Measurements from ENCODE around the gene SLC26A8. TPM values are rescaled to one million over a fixed set of nuclear protein-coding genes. Genes with fewer than 3 reads are reported as not detected.

The SLC26A8 gene
- total and polyA plus RNA-seq, 8 donors, result 0.12 to 0.58 (median 0.15) TPM; not detected in 4

DNA sequence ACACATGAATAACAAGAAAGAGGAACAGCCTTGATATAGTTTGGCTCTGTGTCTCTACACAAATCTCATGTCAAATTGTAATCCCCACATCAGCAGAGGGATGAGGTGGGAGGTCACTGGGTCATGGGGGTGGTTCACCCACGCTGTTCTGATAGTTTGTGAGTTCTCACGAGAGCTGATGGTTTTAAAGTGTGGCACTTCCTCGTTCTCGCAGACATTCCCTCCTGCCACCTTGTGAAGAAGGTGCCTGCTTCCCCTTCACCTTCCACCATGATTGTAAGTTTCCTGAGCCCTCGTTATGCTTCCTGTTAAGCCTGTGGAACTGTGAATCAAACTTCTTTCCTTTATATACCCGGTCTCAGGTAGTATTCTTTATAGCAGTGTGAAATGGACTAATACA is 116.7 kb downstream of the SLC26A8 start:
- no peaks in the 10 kb centered on the region for H3K4me1 ChIP-seq
- intact Hi-C loops (cut with DNase I; ENCODE audit: low total_unique reads), result no loop called here
- no peaks in the 10 kb centered on the region for H3K27me3 ChIP-seq
- H3K27ac ChIP-seq, result no peak overlapping the region
- peaks cover 0 to 15% (median 12%) of the 10 kb centered on the region in 4 donors for H3K9me3 ChIP-seq
- 84 to 92% (median 88%) methylated on average over 6 of the region's 6 CpGs for WGBS, 5 donors
- peaks cover 4 to 61% (median 56%) of the 10 kb centered on the region in 4 donors for H3K36me3 ChIP-seq
- no peak for DNase-seq
- TF ChIP-seq EP300 (IDR thresholded peaks at IDR 0.05) (no peak), POLR2AphosphoS5 (IDR thresholded peaks at IDR 0.05) (no peak), POLR2A (IDR thresholded peaks at IDR 0.05) (no peak)
- TF ChIP-seq, protein P1, sequence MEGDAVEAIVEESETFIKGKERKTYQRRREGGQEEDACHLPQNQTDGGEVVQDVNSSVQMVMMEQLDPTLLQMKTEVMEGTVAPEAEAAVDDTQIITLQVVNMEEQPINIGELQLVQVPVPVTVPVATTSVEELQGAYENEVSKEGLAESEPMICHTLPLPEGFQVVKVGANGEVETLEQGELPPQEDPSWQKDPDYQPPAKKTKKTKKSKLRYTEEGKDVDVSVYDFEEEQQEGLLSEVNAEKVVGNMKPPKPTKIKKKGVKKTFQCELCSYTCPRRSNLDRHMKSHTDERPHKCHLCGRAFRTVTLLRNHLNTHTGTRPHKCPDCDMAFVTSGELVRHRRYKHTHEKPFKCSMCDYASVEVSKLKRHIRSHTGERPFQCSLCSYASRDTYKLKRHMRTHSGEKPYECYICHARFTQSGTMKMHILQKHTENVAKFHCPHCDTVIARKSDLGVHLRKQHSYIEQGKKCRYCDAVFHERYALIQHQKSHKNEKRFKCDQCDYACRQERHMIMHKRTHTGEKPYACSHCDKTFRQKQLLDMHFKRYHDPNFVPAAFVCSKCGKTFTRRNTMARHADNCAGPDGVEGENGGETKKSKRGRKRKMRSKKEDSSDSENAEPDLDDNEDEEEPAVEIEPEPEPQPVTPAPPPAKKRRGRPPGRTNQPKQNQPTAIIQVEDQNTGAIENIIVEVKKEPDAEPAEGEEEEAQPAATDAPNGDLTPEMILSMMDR (IDR thresholded peaks at IDR 0.05), result no peak
- H3K4me3 ChIP-seq, result no peak overlapping the region

DNA sequence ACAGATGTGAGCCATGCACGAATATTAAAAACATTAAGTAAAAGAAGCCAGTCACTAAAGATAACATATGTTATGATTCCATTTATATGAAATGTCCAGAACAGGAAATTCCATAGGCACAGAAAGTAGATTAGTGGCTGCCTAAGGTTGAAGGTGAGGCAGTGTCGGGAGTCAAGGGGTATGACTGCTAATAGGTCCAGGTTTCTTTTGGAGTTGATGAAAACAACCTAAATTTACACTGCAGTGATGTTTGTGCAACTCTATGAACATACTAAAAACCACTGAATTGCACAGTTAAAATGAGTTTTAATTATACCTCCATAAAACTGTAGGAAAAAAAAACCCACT is 118.0 kb downstream of the SLC26A8 start:
- WGBS, 5 donors, result 82 to 89% (median 84%) methylated on average over 2 of the region's 2 CpGs
- H3K36me3 ChIP-seq, result peaks cover 3 to 50% (median 43%) of the 10 kb centered on the region in 4 donors
- no peak overlapping the region for H3K27ac ChIP-seq
- H3K4me1 ChIP-seq, result no peaks in the 10 kb centered on the region
- peaks cover 0 to 15% (median 12%) of the 10 kb centered on the region in 4 donors for H3K9me3 ChIP-seq
- TF ChIP-seq POLR2A (IDR thresholded peaks at IDR 0.05), result no peak
- no peak for TF ChIP-seq POLR2AphosphoS5 (IDR thresholded peaks at IDR 0.05)
- no peak for TF ChIP-seq EP300 (IDR thresholded peaks at IDR 0.05)
- TF ChIP-seq, protein P1 (IDR thresholded peaks at IDR 0.05), result no peak
- no peak for DNase-seq
- H3K27me3 ChIP-seq, result no peaks in the 10 kb centered on the region
- no peak overlapping the region for H3K4me3 ChIP-seq
- intact Hi-C loops (cut with DNase I; ENCODE audit: low total_unique reads), result no loop called here

DNA sequence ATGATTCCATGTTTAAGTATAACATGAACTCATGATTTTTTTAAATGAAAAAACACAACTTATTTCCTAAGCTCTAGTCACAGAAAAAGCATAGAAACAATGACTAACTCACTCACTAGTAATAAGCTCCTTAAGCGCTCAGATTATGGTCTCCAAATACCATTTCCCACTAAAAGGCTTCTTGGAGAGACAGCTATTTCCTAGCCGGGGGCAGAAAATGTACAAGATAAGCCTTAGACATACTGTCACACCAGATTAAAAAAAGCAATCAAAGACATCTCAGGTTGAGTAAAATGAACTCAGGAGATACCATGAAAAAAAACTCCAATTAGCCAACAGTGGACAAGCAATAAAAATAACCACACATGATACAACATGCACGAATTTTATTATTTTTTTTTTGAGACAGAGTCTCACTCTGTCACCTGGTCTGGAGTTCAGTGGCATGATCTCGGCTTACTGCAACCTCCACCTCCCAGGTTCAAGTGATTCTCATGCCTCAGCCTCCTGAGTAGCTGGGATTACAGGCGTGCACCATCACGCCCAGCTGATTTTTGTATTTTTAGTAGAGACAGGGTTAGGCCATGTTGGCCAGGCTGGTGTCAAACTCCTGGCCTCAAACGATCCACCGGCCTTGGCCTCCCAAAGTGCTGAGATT is 118.5 kb downstream of the SLC26A8 start:
- Histone ChIP-seq H3K27ac (no peak overlapping the region), H3K4me1 (no peaks in the 10 kb centered on the region), H3K4me3 (no peak overlapping the region), H3K36me3 (peaks cover 0 to 45% (median 38%) of the 10 kb centered on the region in 4 donors), H3K27me3 (no peaks in the 10 kb centered on the region), H3K9me3 (peaks cover 0 to 15% (median 12%) of the 10 kb centered on the region in 4 donors)
- no peak for DNase-seq
- 78 to 85% (median 79%) methylated on average over 8 of the region's 8 CpGs for WGBS, 5 donors
- no peak for TF ChIP-seq POLR2A (IDR thresholded peaks at IDR 0.05)
- TF ChIP-seq, protein P1 (IDR thresholded peaks at IDR 0.05), result no peak
- TF ChIP-seq POLR2AphosphoS5 (IDR thresholded peaks at IDR 0.05), result no peak
- TF ChIP-seq EP300 (IDR thresholded peaks at IDR 0.05), result no peak
- intact Hi-C loops (cut with DNase I; ENCODE audit: low total_unique reads), result no loop called here

DNA sequence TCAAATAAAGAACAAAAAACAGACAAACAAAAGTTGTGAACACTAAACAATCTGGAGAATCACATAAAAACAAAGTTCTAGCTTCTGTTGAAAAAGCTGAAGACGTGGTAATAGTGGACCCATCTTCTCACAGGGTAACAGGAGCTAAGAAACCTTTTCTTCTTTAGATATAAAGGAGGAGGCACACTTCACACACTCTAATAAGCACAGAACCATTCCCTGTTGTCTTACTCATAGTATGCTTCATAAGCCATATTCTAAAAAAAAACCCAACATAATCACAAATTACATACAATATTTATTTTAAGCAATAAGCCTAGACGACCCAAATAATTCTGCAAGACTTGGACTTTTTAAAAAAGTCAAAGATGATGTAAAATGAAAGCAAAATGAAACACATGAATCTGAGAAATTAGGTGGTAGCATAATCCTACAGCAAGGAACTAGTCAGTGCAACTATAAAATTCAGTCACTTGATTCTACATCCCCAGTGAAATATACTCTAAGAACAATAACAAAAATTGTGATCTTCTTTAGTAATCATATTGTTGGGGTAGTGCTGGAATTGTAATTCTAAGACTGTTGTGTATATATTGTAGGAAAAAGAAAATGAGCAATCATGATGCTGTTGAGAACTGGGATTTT is 119.2 kb downstream of the SLC26A8 start:
- Histone ChIP-seq H3K4me1 (no peaks in the 10 kb centered on the region), H3K4me3 (no peak overlapping the region), H3K9me3 (peaks cover 0 to 15% (median 12%) of the 10 kb centered on the region in 4 donors), H3K27ac (no peak overlapping the region), H3K36me3 (peaks cover 0 to 38% (median 32%) of the 10 kb centered on the region in 4 donors), H3K27me3 (no peaks in the 10 kb centered on the region)
- no peak for DNase-seq
- 47 to 54% (median 51%) methylated on average over 2 of the region's 2 CpGs for WGBS, 5 donors
- TF ChIP-seq, protein P1 (IDR thresholded peaks at IDR 0.05), result no peak
- TF ChIP-seq POLR2A (IDR thresholded peaks at IDR 0.05) (no peak), EP300 (IDR thresholded peaks at IDR 0.05) (no peak), POLR2AphosphoS5 (IDR thresholded peaks at IDR 0.05) (no peak)
- intact Hi-C loops (cut with DNase I; ENCODE audit: low total_unique reads), result no loop called here

All from stomach (tissue), 9 donors.